Fibroblast of lung (primary cell): Measurements from ENCODE around the gene PCBP3. TPM values are rescaled to one million over a fixed set of nuclear protein-coding genes. Genes with fewer than 3 reads are reported as not detected.
A peak's percentile ranks its signal among the peaks of the same experiment; 100 is the strongest.

Source experiments
- DNase-seq, 2 donors: peaks; one replicate each; pipeline versions ENCODE4 v3.0.0 to v3.0.0-alpha.2; 2010; ENCODE audit warnings: low read depth in 2 of 2
- H2AFZ ChIP-seq: 2 replicates; pipeline ENCODE4 v1.5.1; 2012; ENCODE audit warnings: low read length, control low read depth, inconsistent platforms
- H3K27ac ChIP-seq: 2 replicates; pipeline ENCODE4 v1.5.1; 2011; ENCODE audit warnings: low read length, control low read depth; ENCODE audit not compliant: insufficient read depth
- H3K27me3 ChIP-seq: 2 replicates; pipeline ENCODE4 v1.5.1; 2011; ENCODE audit warnings: mild to moderate bottlenecking, low read length; ENCODE audit not compliant: control insufficient read depth, insufficient read depth
- H3K36me3 ChIP-seq: 2 replicates; pipeline ENCODE4 v1.5.1; 2011; ENCODE audit warnings: low read length; ENCODE audit not compliant: control insufficient read depth, insufficient read depth
- H3K4me1 ChIP-seq: 2 replicates; pipeline ENCODE4 v1.5.1; 2011; ENCODE audit warnings: low read length; ENCODE audit not compliant: control insufficient read depth, insufficient read depth; ENCODE audit errors: extremely low read depth
- H3K4me2 ChIP-seq: 2 replicates; pipeline ENCODE4 v1.5.1; 2011; ENCODE audit warnings: low read length, control low read depth; ENCODE audit not compliant: insufficient read depth; ENCODE audit errors: extremely low read depth
- H3K4me3 ChIP-seq, 4 experiments: fragments of 200-600 bp in 1 of 4; sonication (generic) in 1 of 4; replicated peaks in 1 of 4; 2 replicates each; pipeline ENCODE4 v1.5.1; 2011 to 2016; ENCODE audit warnings: low read length in 4 of 4, low read depth in 3 of 4, mild to moderate bottlenecking in 3 of 4, control low read depth in 2 of 4, inconsistent platforms in 1 of 4, mixed read lengths in 1 of 4; ENCODE audit not compliant: insufficient read depth in 1 of 4; ENCODE audit errors: control extremely low read depth in 1 of 4
- H3K79me2 ChIP-seq: 2 replicates; pipeline ENCODE4 v1.5.1; 2012; ENCODE audit warnings: mild to moderate bottlenecking, low read length, inconsistent platforms; ENCODE audit not compliant: control insufficient read depth, insufficient read depth
- H3K9ac ChIP-seq: 2 replicates; pipeline ENCODE4 v1.5.1; 2011; ENCODE audit warnings: mild to moderate bottlenecking, low read length, control low read depth; ENCODE audit not compliant: insufficient read depth
- H3K9me3 ChIP-seq: 2 replicates; pipeline ENCODE4 v1.5.1; 2012; ENCODE audit warnings: low read depth, low read length; ENCODE audit not compliant: control insufficient read depth, insufficient read depth
- H4K20me1 ChIP-seq: 2 replicates; pipeline ENCODE4 v1.5.1; 2011; ENCODE audit warnings: low read length; ENCODE audit not compliant: control insufficient read depth, insufficient read depth; ENCODE audit errors: extremely low read depth
- EZH2 ChIP-seq: IDR thresholded peaks from 2 replicates; pipeline ENCODE4 v1.5.1; 2012; ENCODE audit warnings: low read length, control low read depth, mild to moderate bottlenecking; ENCODE audit errors: missing control alignments
- polyA plus RNA-seq, 2 donors: library from polyadenylated mRNA; depleted of rRNA in 1 of 2; stranded (reverse) in 1 of 2; unstranded in 1 of 2; fragments of >200 nt; gene quantifications; 2 replicates each; pipeline ENCODE4 v1.2.1, GENCODE V29; 2011 to 2012; ENCODE audit warnings: missing spikeins in 1 of 2
- total RNA-seq: library from RNA; depleted of rRNA; stranded (reverse); fragments of >200 nt; gene quantifications from 2 replicates; pipeline ENCODE4 v1.2.1, GENCODE V29; 2014
- TF ChIP-seq, protein P1 (sequence below), 2 donors: IDR thresholded peaks in 1 of 2; conservative IDR thresholded peaks in 1 of 2; 1 replicate in 1 of 2; 2 replicates in 1 of 2; pipeline ENCODE4 v1.5.1; 2011 to 2012; ENCODE audit warnings: low read length in 2 of 2, control low read depth in 1 of 2, inconsistent platforms in 1 of 2, low read depth in 1 of 2, mild to moderate bottlenecking in 1 of 2

The PCBP3 gene
- total and polyA plus RNA-seq, 2 donors (not counting 1 experiment from before 2014, with no cell fraction given) = 0.51 to 1.7 TPM

DNA sequence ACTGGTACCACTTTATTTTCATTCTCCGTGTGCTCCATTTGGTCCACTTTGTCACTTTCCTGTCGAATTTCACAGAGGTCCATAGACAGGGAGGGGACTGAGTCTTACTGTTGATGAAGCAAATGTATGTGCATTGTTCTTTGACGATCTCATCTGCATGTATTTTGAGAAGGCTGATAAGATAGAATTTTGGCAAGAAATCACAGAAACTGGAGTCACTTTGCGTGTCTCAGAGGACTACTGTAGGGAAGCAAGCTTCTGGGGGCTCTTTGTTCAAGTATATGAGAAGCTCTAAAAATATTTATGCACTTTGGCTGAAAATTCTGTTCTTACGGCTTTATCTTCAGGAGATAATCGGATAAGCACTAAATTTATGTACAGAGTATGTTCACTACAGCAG is 78.1 kb downstream of the PCBP3 start:
- Histone ChIP-seq H3K36me3 (no peaks in the 10 kb centered on the region), H2AFZ (no peak overlapping the region), H4K20me1 (no peaks in the 10 kb centered on the region), H3K9ac (no peak overlapping the region), H3K4me2 (no peak overlapping the region), H3K4me3 (no peak overlapping the region), H3K79me2 (no peaks in the 10 kb centered on the region), H3K27me3 (no peaks in the 10 kb centered on the region), H3K4me1 (no peaks in the 10 kb centered on the region), H3K9me3 (no peaks in the 10 kb centered on the region), H3K27ac (no peak overlapping the region)
- DNase-seq = peak in 1 of 2 donors; percentile 78
- no peak for TF ChIP-seq EZH2
- TF ChIP-seq, protein P1, sequence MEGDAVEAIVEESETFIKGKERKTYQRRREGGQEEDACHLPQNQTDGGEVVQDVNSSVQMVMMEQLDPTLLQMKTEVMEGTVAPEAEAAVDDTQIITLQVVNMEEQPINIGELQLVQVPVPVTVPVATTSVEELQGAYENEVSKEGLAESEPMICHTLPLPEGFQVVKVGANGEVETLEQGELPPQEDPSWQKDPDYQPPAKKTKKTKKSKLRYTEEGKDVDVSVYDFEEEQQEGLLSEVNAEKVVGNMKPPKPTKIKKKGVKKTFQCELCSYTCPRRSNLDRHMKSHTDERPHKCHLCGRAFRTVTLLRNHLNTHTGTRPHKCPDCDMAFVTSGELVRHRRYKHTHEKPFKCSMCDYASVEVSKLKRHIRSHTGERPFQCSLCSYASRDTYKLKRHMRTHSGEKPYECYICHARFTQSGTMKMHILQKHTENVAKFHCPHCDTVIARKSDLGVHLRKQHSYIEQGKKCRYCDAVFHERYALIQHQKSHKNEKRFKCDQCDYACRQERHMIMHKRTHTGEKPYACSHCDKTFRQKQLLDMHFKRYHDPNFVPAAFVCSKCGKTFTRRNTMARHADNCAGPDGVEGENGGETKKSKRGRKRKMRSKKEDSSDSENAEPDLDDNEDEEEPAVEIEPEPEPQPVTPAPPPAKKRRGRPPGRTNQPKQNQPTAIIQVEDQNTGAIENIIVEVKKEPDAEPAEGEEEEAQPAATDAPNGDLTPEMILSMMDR (conservative IDR thresholded peaks at IDR 0.05 in 1 of 2, IDR thresholded peaks at IDR 0.05 in 1 of 2; ENCODE audit: low read depth in 1 of 2, low read length in 2 of 2) = no peak

DNA sequence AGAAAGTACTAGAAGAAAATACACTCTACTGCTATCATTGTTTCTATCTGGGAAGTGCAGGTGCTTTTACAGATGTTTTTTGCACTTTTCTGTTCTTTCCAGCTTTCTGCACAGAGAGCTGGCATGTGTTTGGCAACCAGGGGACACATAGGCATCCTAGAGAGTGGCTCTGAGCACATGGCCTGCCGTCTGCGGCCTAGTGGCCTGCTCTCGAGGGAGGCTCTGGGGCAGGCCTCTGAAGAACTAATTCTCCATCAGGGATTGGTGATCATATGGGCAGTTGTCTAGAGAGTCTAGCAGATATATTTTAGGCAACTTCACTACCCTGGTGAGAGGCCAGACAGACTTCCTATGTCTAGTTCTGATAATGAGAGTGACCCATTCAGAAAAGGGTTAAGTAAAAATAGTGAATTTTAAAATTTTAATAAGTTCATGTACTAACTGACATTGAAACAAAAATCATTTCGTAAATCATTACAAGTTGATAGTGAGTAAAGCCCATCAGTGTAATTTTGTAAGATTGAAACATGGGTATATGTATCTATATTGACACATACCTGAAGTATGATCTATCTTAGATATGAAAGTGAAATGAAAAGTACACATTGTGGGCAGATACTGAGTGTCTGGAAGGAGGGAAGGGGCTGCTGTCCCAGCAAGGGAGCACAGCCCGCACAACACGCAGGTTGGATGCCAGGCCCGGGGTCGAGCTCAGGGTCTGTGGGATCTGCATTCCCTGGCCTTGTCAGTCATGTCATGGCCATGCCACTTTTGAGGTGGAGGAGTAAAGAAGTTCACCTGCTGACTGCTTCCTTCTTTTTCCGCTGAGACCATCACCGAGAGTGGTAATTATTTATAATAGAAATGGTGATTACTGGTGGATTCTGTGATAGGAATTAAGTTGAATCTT is 79.8 kb downstream of the PCBP3 start:
- no peak overlapping the region for H3K9ac ChIP-seq
- no peaks in the 10 kb centered on the region for H3K36me3 ChIP-seq
- H3K9me3 ChIP-seq = no peaks in the 10 kb centered on the region
- no peaks in the 10 kb centered on the region for H3K4me1 ChIP-seq
- no peaks in the 10 kb centered on the region for H4K20me1 ChIP-seq
- H3K79me2 ChIP-seq = no peaks in the 10 kb centered on the region
- no peaks in the 10 kb centered on the region for H3K27me3 ChIP-seq
- no peak overlapping the region for H3K4me3 ChIP-seq
- no peak overlapping the region for H3K27ac ChIP-seq
- no peak overlapping the region for H3K4me2 ChIP-seq
- H2AFZ ChIP-seq = no peak overlapping the region
- TF ChIP-seq, protein P1 (conservative IDR thresholded peaks at IDR 0.05 in 1 of 2, IDR thresholded peaks at IDR 0.05 in 1 of 2; ENCODE audit: low read depth in 1 of 2, low read length in 2 of 2) = no peak
- no peak for TF ChIP-seq EZH2
- DNase-seq = no peak

DNA sequence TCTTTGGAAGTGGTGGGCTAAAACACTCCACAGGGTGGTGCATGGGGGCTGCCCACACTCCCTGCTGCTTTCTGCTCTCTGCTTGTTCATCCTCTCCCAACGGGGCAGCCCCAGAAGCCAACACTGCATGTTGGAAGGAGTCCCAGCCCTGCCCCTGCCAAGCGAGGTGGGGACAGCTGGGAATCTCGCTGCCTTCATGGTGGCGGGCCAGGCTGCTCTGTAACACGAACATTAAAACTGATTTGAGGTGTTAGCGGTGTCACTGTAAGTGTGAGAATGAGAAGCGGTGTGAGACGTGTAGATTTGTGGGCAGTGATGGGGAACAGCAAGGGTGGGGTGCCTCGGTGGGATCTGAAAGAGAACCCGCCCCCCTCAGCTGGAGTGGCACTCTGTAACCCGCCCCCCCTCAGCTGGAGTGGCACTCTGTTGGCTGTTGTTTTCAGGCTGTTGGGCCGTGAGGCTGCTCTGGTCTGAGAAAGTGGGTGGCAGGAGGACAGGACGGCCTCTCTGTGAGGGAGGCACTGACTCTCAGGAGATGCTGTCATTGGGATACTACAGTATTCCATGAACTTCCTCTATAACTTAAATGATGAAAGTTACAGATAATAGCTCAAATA is 80.9 kb downstream of the PCBP3 start:
- no peaks in the 10 kb centered on the region for H3K27me3 ChIP-seq
- no peak for TF ChIP-seq EZH2
- TF ChIP-seq, protein P1 (conservative IDR thresholded peaks at IDR 0.05 in 1 of 2, IDR thresholded peaks at IDR 0.05 in 1 of 2; ENCODE audit: low read depth in 1 of 2, low read length in 2 of 2) = no peak
- H3K4me3 ChIP-seq = no peak overlapping the region
- H3K9me3 ChIP-seq = no peaks in the 10 kb centered on the region
- no peaks in the 10 kb centered on the region for H3K79me2 ChIP-seq
- H3K9ac ChIP-seq = no peak overlapping the region
- no peak overlapping the region for H2AFZ ChIP-seq
- DNase-seq = no peak
- H3K4me2 ChIP-seq = no peak overlapping the region
- H3K4me1 ChIP-seq = no peaks in the 10 kb centered on the region
- H3K36me3 ChIP-seq = no peaks in the 10 kb centered on the region
- no peaks in the 10 kb centered on the region for H4K20me1 ChIP-seq
- no peak overlapping the region for H3K27ac ChIP-seq
